Esophagus squamous epithelium (tissue), 5 donors: ENCODE measurements around the gene REP15. TPM values are rescaled to one million over a fixed set of nuclear protein-coding genes. Genes with fewer than 3 reads are reported as not detected.
"Not testable (repeated sequence)": the region's sequence is repeated elsewhere in the genome, so short reads cannot be mapped to it uniquely, and the experiment has no call there.

ENCODE experiments used
- DNase-seq: peaks from one replicate; lab custom pipeline; 2025; lab: John Stamatoyannopoulos, UW
- H3K27ac ChIP-seq, 4 donors: fragments of 200-600 bp; sonication (generic); one replicate each; pipeline ENCODE4 v1.5.1; 2016 to 2019; ENCODE audit warnings: mild to moderate bottlenecking in 1 of 4
- H3K27me3 ChIP-seq, 4 donors: fragments of 200-600 bp; sonication (generic); 1 replicate in 3 of 4; 2 replicates in 1 of 4; pipeline versions ENCODE4 v1.5.1 to v1.6.0; 2017 to 2021; ENCODE audit warnings: antibody characterized with exemption in 1 of 4
- H3K36me3 ChIP-seq, 3 donors: fragments of 200-600 bp; sonication (generic); one replicate each; pipeline ENCODE4 v1.5.1; 2016 to 2019
- H3K4me1 ChIP-seq, 3 donors: fragments of 200-600 bp; sonication (generic); one replicate each; pipeline ENCODE4 v1.5.1; 2017 to 2019
- H3K4me3 ChIP-seq, 4 donors: fragments of 200-600 bp; sonication (generic); 1 replicate in 3 of 4; 2 replicates in 1 of 4; pipeline ENCODE4 v1.5.1; 2016 to 2019; ENCODE audit warnings: mild to moderate bottlenecking in 2 of 4, moderate library complexity in 1 of 4
- H3K9me3 ChIP-seq, 3 donors: fragments of 200-600 bp; sonication (generic); one replicate each; pipeline ENCODE4 v1.5.1; 2016 to 2019
- POLR2A ChIP-seq, 4 donors: fragments of 450-650 bp; IDR thresholded peaks; one replicate each; pipeline ENCODE4 v1.6.1; 2017; ENCODE audit warnings: antibody characterized with exemption in 4 of 4, mild to moderate bottlenecking in 4 of 4, moderate library complexity in 3 of 4
- WGBS, 2 donors: methylation state at CpG; one replicate each; pipeline ENCODE4 v1.1.5; 2018; 5-methylcytosine and 5-hydroxymethylcytosine counted together
- intact Hi-C: fragments of 100-400 bp; cut with DNase I; formaldehyde crosslinking; loops from one replicate; pipeline ENCODE4 v1.15.0; 2022
- total RNA-seq, 4 donors: library from RNA; depleted of rRNA; stranded (reverse); fragments of >200 nt; gene quantifications; one replicate each; pipeline ENCODE4 v1.1.0, GENCODE V29; 2016
- TF ChIP-seq, protein P1 (sequence below), 6 experiments: fragments of 450-650 bp in 4 of 6; fragments of 200-600 bp in 2 of 6; sonication (generic) in 2 of 6; IDR thresholded peaks; one replicate each; pipeline ENCODE4 v1.5.1; 2016 to 2019; ENCODE audit warnings: antibody characterized with exemption in 6 of 6, mild to moderate bottlenecking in 4 of 6, moderate library complexity in 4 of 6
- donor health status: DM: yes; HTN: yes; CAD: no.

Gene REP15, protein sequence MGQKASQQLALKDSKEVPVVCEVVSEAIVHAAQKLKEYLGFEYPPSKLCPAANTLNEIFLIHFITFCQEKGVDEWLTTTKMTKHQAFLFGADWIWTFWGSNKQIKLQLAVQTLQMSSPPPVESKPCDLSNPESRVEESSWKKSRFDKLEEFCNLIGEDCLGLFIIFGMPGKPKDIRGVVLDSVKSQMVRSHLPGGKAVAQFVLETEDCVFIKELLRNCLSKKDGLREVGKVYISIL
- 1 to 10 TPM in 2 of 4 donors, under 1 TPM in 1, not detected in 1; 0.30 to 2.9 (median 1.6) TPM for total RNA-seq

DNA sequence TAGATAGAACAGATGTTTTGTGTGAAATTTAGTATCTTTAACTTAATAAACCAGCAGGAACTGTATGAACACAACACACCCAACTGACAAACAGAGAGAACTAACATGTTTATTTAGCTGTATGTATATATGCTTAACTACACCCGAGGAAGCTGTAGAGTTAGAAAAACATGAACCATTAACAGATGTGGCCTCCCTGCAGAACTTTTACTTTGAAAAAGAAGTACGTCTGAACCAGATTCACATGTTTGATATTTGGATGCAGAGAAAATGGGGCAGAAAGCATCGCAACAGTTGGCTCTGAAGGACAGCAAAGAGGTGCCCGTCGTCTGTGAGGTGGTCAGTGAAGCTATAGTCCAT lies at the start of gene REP15:
REP15 (plus strand) TSS at position 155 of the 360 bp plus-strand sequence; CDS start at position 271, 116 bp downstream.
- intact Hi-C loops: no loop called here
- no peak within 1 kb of the TSS for H3K4me3 ChIP-seq
- no peak within 1 kb of the TSS for H3K27ac ChIP-seq
- H3K4me1 ChIP-seq: no peaks in the 10 kb centered on the region
- no peak for DNase-seq
- H3K27me3 ChIP-seq: no peaks in the 10 kb centered on the region
- no peaks in the 10 kb centered on the region for H3K9me3 ChIP-seq
- WGBS, 2 donors: 83 to 85% methylated on average over 5 of the region's 5 CpGs
- TF ChIP-seq POLR2A (IDR thresholded peaks at IDR 0.05): no peak
- TF ChIP-seq, protein P1, sequence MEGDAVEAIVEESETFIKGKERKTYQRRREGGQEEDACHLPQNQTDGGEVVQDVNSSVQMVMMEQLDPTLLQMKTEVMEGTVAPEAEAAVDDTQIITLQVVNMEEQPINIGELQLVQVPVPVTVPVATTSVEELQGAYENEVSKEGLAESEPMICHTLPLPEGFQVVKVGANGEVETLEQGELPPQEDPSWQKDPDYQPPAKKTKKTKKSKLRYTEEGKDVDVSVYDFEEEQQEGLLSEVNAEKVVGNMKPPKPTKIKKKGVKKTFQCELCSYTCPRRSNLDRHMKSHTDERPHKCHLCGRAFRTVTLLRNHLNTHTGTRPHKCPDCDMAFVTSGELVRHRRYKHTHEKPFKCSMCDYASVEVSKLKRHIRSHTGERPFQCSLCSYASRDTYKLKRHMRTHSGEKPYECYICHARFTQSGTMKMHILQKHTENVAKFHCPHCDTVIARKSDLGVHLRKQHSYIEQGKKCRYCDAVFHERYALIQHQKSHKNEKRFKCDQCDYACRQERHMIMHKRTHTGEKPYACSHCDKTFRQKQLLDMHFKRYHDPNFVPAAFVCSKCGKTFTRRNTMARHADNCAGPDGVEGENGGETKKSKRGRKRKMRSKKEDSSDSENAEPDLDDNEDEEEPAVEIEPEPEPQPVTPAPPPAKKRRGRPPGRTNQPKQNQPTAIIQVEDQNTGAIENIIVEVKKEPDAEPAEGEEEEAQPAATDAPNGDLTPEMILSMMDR (IDR thresholded peaks at IDR 0.05): no peak
- peaks cover 0 to 58% (median 18%) of the 10 kb centered on the region in 3 donors for H3K36me3 ChIP-seq

DNA sequence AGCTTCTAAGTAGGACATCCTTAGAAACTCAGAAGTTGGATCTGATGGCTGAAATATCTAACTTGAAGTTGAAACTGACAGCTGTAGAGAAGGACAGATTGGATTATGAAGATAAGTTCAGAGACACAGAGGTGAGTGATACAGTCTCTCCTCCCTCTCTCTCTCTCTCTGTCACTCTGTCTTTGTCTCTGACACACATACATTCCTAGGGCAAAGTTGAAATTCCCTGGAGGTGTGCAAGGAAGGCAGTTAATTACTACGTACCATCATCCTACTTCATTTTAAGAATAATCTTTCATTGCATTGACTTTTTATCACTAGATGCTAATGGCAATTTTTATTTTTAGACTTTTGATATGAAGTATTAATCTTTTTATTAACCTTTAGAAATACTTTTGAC lies 46.2 kb upstream of the REP15 start:
- Histone ChIP-seq H3K27ac (no peak overlapping the region), H3K4me1 (peaks cover 0 to 14% (median 4%) of the 10 kb centered on the region in 3 donors), H3K4me3 (no peak overlapping the region), H3K27me3 (no peaks in the 10 kb centered on the region), H3K9me3 (no peaks in the 10 kb centered on the region), H3K36me3 (peaks cover 0 to 61% (median 0%) of the 10 kb centered on the region in 3 donors)
- no peak for TF ChIP-seq POLR2A (IDR thresholded peaks at IDR 0.05)
- TF ChIP-seq, protein P1 (IDR thresholded peaks at IDR 0.05): no peak
- intact Hi-C loops: no loop called here
- 80 to 91% methylated on average over 1 of the region's 1 CpG for WGBS, 2 donors
- no peak for DNase-seq

DNA sequence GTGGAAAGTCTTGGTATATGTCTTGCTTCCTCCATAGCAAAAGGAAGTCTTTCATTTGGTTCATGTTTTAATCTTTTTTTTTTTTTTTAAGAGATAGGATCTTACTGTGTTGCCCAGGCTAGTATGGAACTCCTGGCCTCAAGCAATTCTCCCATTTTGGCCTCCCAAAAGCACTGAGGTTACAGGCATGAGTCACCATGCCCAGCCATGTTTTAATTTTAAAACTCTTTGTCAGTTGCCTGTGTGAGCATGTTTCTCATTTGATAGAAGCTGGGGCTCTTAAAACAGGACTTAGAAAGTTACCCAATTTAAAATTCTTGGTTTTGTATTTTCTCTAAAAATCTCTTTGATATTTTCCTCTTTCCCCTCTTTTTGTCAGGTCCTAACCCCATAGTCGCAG lies 45.0 kb upstream of the REP15 start:
- Histone ChIP-seq H3K4me1 (peaks cover 0 to 2% (median 0%) of the 10 kb centered on the region in 3 donors), H3K4me3 (no peak overlapping the region), H3K27me3 (no peaks in the 10 kb centered on the region), H3K36me3 (peaks cover 0 to 68% (median 0%) of the 10 kb centered on the region in 3 donors), H3K9me3 (no peaks in the 10 kb centered on the region), H3K27ac (no peak overlapping the region)
- WGBS, 2 donors: 45 to 85% methylated on average over 1 of the region's 1 CpG
- no peak for DNase-seq
- intact Hi-C loops: no loop called here
- TF ChIP-seq POLR2A (IDR thresholded peaks at IDR 0.05): no peak
- TF ChIP-seq, protein P1 (IDR thresholded peaks at IDR 0.05): no peak

DNA sequence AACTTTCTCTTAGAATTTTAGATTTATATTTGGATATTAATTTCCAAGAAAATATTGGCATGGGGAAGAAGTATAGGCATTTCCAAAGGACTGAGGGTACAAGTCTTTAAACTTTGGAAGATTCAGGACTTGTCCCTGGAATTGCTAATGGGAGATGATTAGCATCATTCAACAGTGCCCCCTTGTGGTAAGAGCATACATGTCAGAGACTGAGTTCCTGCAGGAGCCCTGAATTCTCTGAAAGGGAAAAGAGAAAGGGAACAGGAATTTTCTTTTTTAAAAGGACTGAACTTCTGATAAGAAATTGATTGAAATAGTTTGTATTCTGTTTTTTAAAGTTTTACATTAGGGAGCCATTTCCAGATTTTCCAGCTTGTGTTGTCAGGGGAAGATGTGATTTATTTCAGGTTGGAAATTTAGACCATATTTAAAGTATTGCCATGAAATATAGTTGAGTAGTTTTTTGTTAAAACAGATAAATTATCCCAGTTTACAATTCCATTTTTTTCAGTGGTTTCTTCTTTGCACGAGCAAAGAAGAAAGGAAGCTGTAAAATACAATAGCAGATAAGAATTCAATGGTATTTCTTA lies 44.0 kb upstream of the REP15 start:
- no peak overlapping the region for H3K27ac ChIP-seq
- no peaks in the 10 kb centered on the region for H3K4me1 ChIP-seq
- H3K9me3 ChIP-seq: no peaks in the 10 kb centered on the region
- H3K36me3 ChIP-seq: peaks cover 0 to 69% (median 0%) of the 10 kb centered on the region in 3 donors
- TF ChIP-seq POLR2A (IDR thresholded peaks at IDR 0.05): no peak
- TF ChIP-seq, protein P1 (IDR thresholded peaks at IDR 0.05): peak; percentile 68 to 87 (median 81)
- intact Hi-C loops: no loop called here
- no peak overlapping the region for H3K4me3 ChIP-seq
- no peaks in the 10 kb centered on the region for H3K27me3 ChIP-seq
- DNase-seq: no peak
- 21 to 73% methylated on average over 1 of the region's 1 CpG for WGBS, 2 donors

DNA sequence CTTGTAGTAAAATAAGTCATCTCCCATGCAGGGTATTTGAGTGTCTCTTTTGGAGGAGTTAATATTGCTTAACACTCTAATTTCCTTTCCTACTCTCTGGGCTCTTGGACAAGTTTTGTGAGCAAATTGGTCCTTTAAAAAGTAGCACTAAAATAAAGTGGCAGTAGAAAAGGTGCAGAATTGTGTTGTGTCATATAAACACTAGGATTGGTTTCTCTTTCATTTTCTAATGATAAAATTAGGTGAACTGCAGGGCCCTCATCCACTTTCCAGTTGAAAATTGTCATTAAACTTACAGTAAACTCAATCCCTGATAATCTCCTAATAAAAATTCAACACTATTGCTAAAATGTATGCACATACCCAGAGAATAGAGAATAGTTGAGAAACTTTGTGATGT lies 42.6 kb upstream of the REP15 start:
- H3K27me3 ChIP-seq: no peaks in the 10 kb centered on the region
- no peak for DNase-seq
- no peak for TF ChIP-seq POLR2A (IDR thresholded peaks at IDR 0.05)
- peaks cover 0 to 69% (median 0%) of the 10 kb centered on the region in 3 donors for H3K36me3 ChIP-seq
- H3K4me1 ChIP-seq: no peaks in the 10 kb centered on the region
- no peaks in the 10 kb centered on the region for H3K9me3 ChIP-seq
- no peak overlapping the region for H3K4me3 ChIP-seq
- intact Hi-C loops: no loop called here
- H3K27ac ChIP-seq: no peak overlapping the region

DNA sequence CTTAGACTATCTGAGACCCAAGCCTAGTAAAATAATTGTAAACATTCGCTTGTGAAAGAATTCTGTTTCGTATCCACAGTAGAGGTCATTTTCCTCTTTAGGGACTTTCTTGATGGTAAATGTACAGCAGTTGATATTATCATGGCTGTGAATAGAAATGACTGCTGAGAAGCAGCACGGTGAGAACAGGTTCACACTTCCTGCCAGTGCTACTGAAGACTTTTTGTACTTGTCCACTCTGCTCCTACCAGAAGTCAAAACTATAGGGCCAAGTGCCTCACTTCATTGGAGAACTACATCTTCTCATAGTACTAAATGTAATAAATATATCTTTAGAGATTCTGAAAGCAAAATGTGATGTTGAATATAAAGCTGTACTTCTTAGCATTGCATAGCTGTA lies 40.8 kb upstream of the REP15 start:
- H3K27ac ChIP-seq, H3K4me1 ChIP-seq, H3K4me3 ChIP-seq, H3K9me3 ChIP-seq, H3K27me3 ChIP-seq, intact Hi-C loops, DNase-seq: not testable (repeated sequence)
- H3K36me3 ChIP-seq: peaks cover 0 to 69% (median 0%) of the 10 kb centered on the region in 3 donors
- WGBS, 2 donors: 78 to 80% methylated on average over 3 of the region's 3 CpGs
